ENCODE results near the gene ZMYM2. TPM values are rescaled to one million over a fixed set of nuclear protein-coding genes. Genes with fewer than 3 reads are reported as not detected.

The ZMYM2 gene
- total RNA-seq, 3 donors from 2014 or later = 58.9 to 85.1 (median 70.3) TPM

- Histone ChIP-seq H3K4me3 (no peak overlapping the region), H3K9me3 (no peaks in the 10 kb centered on the region), H3K4me1 (ENCODE audit: low read depth) (no peaks in the 10 kb centered on the region), H3K36me3 (ENCODE audit: low read depth) (no peaks in the 10 kb centered on the region)
- ATAC-seq (no peak), DNase-seq (no peak)
- TF ChIP-seq CTCF (IDR thresholded peaks at IDR 0.05) = no peak
- intact Hi-C loops (cut with DNase I, micrococcal nuclease) = no loop called here
Observed at GRCh38 chr13:19952850-19953249, 5.7 kb upstream of the ZMYM2 start.

- ATAC-seq = no peak
- no peak overlapping the region for H3K4me3 ChIP-seq
- peaks cover 9% of the 10 kb centered on the region for H3K4me1 ChIP-seq (ENCODE audit: low read depth)
- DNase-seq = no peak
- TF ChIP-seq CTCF (IDR thresholded peaks at IDR 0.05) = no peak
- H3K36me3 ChIP-seq (ENCODE audit: low read depth) = no peaks in the 10 kb centered on the region
- no peaks in the 10 kb centered on the region for H3K9me3 ChIP-seq
- intact Hi-C loops (cut with DNase I, micrococcal nuclease) = no loop called here
Observed at GRCh38 chr13:19955873-19956559, 2.5 kb upstream of the ZMYM2 start.

- H3K36me3 ChIP-seq (ENCODE audit: low read depth) = no peaks in the 10 kb centered on the region
- TF ChIP-seq CTCF (IDR thresholded peaks at IDR 0.05) = peak; percentile 71
- peak overlapping the region; percentile 38 for H3K4me3 ChIP-seq
- intact Hi-C loops (cut with DNase I, micrococcal nuclease) = no loop called here
- peaks cover 14% of the 10 kb centered on the region for H3K4me1 ChIP-seq (ENCODE audit: low read depth)
- H3K9me3 ChIP-seq = no peaks in the 10 kb centered on the region
- DNase-seq = peak; percentile 77 to 87 (median 81)
- ATAC-seq = peak; percentile 18
Observed at GRCh38 chr13:19957320-19958154, 990 bp upstream of the ZMYM2 start.

- Histone ChIP-seq H3K4me1 (ENCODE audit: low read depth) (peaks cover 14% of the 10 kb centered on the region), H3K4me3 (peak overlapping the region; percentile 87), H3K9me3 (no peaks in the 10 kb centered on the region), H3K36me3 (ENCODE audit: low read depth) (no peaks in the 10 kb centered on the region)
- no peak for TF ChIP-seq CTCF (IDR thresholded peaks at IDR 0.05)
- intact Hi-C loops (cut with DNase I, micrococcal nuclease) = no loop called here
- DNase-seq (peak; percentile 69 to 84 (median 80)), ATAC-seq (peak; percentile 11)
Observed at GRCh38 chr13:19959141-19959830, 759 bp downstream of the ZMYM2 start.

- TF ChIP-seq CTCF (IDR thresholded peaks at IDR 0.05) = peak; percentile 85
- peak; percentile 65 for ATAC-seq
- intact Hi-C loops (cut with DNase I, micrococcal nuclease) = no loop called here
- no peaks in the 10 kb centered on the region for H3K9me3 ChIP-seq
- H3K4me1 ChIP-seq (ENCODE audit: low read depth) = peaks cover 14% of the 10 kb centered on the region
- peak overlapping the region; percentile 87 for H3K4me3 ChIP-seq
- peak; percentile 83 to 92 (median 85) for DNase-seq
- H3K36me3 ChIP-seq (ENCODE audit: low read depth) = no peaks in the 10 kb centered on the region
Observed at GRCh38 chr13:19959831-19960652, 1.5 kb downstream of the ZMYM2 start.
